Stimulated activated CD4-positive, alpha-beta T cell treated with anti-CD3 and anti-CD28 coated beads, Interleukin-12 subunit alpha, Interleukin-12 subunit beta, amount 100 ng/mL, for 48 hours (primary cell): ENCODE measurements around the gene IDH3B.

Experiments
- DNase-seq, 3 donors: peaks; one replicate each; pipeline ENCODE4 v3.0.0-alpha.2; 2020; ENCODE audit warnings: low read depth in 2 of 3, low spot score in 1 of 3

Gene IDH3B

GRCh38 chr20:2624190-2624589, 39.8 kb downstream of the IDH3B start:
- DNase-seq: no peak

GRCh38 chr20:2619961-2620595, 43.9 kb downstream of the IDH3B start:
- no peak for DNase-seq

GRCh38 chr20:2619337-2619736, 44.7 kb downstream of the IDH3B start:
- DNase-seq: no peak

- no peak for DNase-seq
These were observed 45.2 kb downstream of the IDH3B start for GRCh38 chr20:2618815-2619214.

GRCh38 chr20:2617099-2617714, 46.8 kb downstream of the IDH3B start:
- DNase-seq: no peak

GRCh38 chr20:2616634-2617033, 47.4 kb downstream of the IDH3B start:
- DNase-seq: no peak

- no peak for DNase-seq
These were observed 51.9 kb downstream of the IDH3B start for GRCh38 chr20:2612073-2612472.

GRCh38 chr20:2610941-2611720, 52.9 kb downstream of the IDH3B start:
- no peak for DNase-seq

- no peak for DNase-seq
These were observed 53.7 kb downstream of the IDH3B start for GRCh38 chr20:2610326-2610725.
